Stimulated activated CD8-positive, alpha-beta memory T cell treated with anti-CD3 and anti-CD28 coated beads, Interleukin-12 subunit alpha, Interleukin-12 subunit beta, amount 100 ng/mL, for 24 hours (primary cell): ENCODE measurements around the gene GFER.

Source experiments
- DNase-seq: peaks from one replicate; pipeline ENCODE4 v3.0.0-alpha.2; 2020; ENCODE audit errors: extremely low read depth

GFER gene

GRCh38 chr16:1974157-1975070 lies 9.6 kb upstream of the GFER start:
- no peak for DNase-seq

GRCh38 chr16:1975432-1976215 lies 8.4 kb upstream of the GFER start:
- DNase-seq = no peak

DNA sequence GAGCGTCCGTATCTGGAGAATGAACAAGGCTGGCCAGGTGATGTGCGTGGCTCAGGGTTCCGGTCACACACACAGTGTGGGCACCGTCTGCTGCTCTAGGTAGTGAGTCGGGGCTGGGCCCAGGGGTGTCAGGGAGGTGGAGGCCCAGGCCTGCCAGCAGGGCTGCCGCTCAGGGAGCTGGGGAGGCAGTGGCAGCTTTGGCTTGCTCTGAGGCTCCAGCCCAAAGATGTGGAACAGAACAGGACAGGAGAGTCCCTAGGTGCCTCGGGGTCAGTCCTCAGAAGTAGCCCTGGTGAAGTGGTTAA lies 7.8 kb upstream of the GFER start:
- no peak for DNase-seq

GRCh38 chr16:1976951-1977874 lies 6.8 kb upstream of the GFER start:
- no peak for DNase-seq

DNA sequence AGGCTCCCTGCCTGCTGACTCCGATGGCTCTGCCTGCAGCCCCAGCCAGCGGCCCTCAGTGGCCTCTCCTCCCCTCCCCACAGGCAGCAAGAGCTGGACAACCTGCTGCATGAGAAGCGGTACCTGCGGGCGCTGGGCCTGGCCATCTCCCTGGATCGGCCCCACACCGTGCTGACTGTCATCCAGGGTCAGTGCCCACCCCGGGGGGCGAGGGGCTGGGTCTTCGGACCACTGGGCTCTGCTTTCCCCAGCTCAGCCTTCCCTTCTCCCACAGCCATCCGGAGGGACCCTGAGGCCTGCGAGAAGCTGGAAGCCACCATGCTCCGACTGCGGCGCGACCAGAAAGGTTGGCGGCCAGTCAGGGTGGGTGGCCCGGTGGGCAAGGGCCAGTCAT lies 6.1 kb upstream of the GFER start:
- DNase-seq = no peak

- no peak for DNase-seq
Measured at GRCh38 chr16:1978476-1979120, 5.4 kb upstream of the GFER start.

DNA sequence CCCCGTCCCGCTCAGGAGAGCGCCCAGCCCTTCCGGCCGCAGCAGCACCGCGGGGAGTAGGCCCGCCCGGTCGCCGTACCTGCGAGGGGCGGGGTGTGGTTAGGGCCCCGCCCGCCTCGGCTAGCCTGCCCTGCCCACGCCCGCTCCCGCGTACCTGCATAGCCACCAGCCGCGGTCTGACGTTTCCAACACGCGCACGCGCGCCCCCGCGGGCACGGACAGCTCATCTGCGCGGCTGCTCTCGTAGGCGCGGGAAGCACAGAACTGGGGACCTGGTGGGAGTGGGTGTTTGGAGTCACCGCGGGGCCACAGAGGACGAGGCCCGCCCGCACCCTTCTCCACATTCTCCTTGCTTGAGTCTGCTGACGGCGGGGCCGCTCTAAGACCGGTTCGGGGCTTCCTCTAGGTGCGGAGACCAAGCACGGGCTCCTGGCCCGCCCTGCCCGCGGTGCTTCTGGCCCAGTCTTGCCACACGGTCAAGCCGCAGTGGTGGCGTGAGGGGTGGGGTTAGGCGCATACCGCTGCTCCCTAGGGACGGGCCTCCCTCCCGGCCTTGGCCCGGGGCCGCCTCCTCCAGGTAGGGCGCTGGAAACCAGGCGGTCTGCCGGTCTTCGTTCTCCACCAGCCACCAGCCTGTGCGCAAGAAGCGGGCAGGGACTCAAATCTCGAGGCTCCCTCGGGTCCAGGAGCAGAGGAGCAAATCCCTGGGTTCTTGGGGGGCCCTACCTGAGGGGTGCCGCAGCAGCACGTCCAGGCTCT lies 4.5 kb upstream of the GFER start:
- no peak for DNase-seq

GRCh38 chr16:1980030-1980769 lies 3.8 kb upstream of the GFER start:
- DNase-seq = no peak

DNA sequence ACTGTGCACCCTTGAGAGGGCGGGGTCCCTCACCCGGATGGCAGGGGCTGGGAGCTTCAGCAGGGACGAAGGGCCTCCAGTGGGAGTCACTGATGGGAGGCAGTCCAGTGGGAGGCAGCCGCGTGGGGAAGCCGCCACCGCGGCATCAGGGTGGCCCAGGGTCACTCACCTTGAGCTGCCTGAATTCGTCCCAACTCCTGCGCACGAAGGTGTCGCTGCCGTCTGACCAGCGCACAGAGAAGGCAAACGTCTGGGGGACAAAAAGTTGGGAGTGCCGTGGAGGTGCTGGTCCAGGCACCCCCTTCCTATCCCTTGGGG lies 3.3 kb upstream of the GFER start:
- DNase-seq = no peak

DNA sequence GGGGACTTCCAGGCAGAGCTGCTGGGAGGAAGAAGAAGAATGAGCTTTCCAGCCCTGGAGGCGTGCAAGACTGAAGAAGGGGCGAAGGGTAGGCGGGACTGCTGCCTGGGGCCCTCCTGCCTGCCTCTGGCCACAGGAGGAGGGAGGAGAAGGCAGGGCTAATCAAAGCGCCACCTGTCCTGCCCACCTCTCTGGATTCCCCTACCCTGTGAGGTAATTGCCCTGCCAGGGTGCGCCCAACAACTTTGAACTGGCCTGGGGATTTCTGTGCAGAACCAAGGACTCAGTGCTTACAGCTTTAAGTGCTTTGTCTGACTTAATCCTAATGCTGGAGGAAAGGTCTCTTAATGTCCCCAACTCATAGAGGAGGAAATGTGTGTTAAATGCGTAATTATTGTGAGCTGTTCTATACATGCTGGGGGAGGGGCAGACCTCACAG lies 2.6 kb upstream of the GFER start, which contains the start of gene NOXO1:
TSS of gene NOXO1 (minus strand) at position 72 of the 439 bp plus-strand sequence. CDS start 290 bp downstream, outside the sequence.
- DNase-seq = no peak

DNA sequence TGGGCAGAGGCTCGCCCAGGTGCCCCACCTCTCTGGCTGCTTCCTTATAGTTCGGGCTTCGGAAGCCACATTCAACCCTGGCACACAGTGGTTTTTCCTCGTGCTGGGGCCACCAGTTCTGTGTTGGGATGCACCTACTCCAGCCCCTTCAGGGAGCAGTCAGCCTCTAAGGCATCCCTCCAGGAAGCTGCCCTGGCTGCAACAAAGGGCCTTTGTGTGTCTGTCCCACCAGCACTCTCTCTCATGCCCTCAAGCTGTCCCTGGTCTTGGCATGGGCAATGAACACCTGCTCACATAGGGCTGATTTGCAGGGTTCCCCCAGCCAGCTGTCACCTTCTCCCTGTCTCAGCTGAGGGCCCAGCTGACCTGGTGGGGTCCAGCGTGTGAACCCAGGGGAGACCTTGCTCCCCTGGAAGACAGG lies 2.0 kb upstream of the GFER start:
- no peak for DNase-seq

DNA sequence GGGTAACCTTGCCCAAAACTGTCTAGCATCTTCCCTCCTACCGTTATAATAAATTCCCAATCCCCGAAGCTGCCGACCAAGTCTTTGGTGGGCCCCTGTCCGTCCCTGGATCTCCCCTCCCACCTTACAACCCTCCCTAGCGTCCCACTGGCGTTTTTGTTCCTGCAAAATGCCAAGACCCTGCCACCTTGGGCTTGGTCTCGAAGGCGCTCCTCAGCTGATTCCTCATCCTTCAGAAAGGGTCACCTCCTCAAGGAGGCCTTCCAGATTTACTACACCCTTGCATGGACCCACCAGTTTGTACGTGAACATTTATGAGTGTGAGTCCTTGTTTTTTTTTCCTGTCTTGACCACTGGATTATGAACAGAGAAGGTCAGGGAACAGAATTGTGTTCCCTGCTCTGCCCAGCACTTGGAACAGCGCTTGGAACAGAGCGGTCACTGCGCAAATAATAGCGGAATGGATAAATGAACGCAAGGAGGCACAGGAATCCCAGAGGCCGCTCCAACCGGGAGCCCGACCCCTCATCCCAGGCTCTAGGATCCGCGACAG lies 926 bp upstream of the GFER start:
- no peak for DNase-seq

GRCh38 chr16:1984347-1985225 lies 593 bp downstream of the GFER start:
- no peak for DNase-seq

DNA sequence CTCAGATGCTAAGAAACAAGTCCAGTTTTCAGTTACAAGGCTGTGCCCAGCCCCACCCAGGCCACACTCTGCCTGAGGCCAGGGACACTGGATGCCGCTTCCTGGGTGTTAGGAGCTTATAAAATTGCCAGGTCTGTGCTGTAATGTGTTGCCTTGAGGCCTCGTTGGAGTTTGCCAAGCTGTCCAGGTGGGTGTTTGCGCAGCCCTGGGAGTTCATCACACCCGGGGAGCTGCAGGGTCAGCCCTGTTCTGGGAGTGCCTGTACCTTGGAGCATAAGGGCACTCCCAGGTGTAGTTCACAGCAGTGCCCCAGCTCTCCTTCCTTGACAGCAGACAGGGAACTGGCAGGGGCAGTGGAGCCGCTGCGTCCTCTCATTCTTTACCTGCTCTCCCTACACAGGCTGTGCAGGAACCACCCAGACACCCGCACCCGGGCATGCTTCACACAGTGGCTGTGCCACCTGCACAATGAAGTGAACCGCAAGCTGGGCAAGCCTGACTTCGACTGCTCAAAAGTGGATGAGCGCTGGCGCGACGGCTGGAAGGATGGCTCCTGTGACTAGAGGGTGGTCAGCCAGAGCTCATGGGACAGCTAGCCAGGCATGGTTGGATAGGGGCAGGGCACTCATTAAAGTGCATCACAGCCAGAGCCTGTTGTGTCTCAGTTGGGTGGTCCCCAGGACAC lies 1.6 kb downstream of the GFER start:
- DNase-seq = no peak

DNA sequence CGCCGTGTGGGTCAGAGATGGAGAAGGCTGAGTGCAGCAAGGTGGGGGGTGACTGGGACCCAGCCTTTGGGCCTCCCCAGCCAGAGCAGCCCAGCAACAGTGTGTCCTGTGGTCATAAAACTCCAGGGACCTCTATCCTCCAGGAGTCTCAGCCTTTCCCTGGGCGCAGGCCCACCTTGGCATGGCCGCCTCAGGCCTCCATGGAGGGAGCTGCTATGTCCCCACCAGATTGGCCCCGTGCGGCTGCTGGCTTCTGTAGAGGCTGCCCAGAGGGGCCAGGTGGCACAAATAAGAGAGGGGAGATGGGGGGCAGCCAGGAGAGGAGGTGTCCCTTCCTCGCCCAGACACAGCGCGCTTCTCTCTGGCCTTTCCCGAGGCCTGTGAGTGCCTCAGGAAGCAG lies 3.2 kb downstream of the GFER start:
- no peak for DNase-seq

DNA sequence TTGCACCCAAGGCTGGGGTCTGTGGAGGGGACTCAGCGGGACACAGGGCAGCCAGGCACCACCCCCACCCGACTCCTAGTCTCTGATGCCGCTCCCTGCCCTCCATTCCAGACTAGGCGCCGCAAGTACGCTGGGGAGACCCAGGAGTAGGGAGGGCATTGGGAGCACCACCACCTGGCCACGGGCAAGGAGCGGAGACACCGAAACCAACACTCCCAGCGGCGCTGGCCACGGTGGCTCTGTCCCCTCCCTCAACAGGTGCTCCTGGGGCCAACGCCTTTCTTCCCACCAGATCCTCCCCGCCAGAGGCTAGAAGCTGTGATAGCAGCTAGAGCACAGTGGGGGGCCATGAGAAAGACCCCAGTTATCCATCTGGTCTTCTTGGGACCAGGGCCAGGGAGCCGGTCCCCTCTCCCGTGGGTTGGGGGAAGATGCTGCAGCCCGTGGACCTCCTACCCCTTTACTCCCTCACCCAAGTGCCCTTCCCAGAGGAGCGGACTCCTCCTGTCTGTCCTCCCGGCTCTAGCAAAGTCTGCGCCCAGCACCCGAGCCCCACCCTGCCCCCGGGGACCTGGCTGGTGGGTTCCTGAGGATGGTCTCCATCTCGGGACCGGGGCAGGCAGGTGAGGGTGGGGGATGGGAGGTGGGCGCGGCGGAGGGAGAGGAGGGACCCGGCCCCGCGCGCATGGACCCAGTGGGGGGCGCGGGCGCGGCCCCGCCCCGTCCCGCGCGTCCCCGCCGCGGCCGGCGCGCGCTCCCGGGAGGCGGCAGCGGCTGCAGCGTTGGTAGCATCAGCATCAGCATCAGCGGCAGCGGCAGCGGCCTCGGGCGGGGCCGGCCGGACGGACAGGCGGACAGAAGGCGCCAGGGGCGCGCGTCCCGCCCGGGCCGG lies 5.5 kb downstream of the GFER start, which contains the start of gene SYNGR3:
TSS of gene SYNGR3 (plus strand) at position 762 of the 892 bp plus-strand sequence. CDS start 133 bp downstream, outside the sequence.
- DNase-seq = no peak

GRCh38 chr16:1990101-1990350 lies 6.0 kb downstream of the GFER start:
- no peak for DNase-seq
